Upper lobe of right lung (tissue), 1 donor: ENCODE measurements around the gene LYPD4. TPM values are rescaled to one million over a fixed set of nuclear protein-coding genes. Genes with fewer than 3 reads are reported as not detected.
A peak's percentile ranks its signal among the peaks of the same experiment; 100 is the strongest.

Source experiments
- ATAC-seq: fragments of 200-7000 bp; cut with Tn5 transposase; one replicate; pipeline ENCODE4 v1.9.1; 2020; ENCODE audit warnings: mild to moderate bottlenecking, moderate library complexity
- DNase-seq: peaks from one replicate; pipeline ENCODE4 v3.0.0-alpha.2; 2020
- H3K27ac ChIP-seq: fragments of 200-600 bp; one replicate; pipeline ENCODE4 v1.8.0; 2022
- H3K27me3 ChIP-seq: fragments of 200-600 bp; one replicate; pipeline ENCODE4 v1.8.0; 2022; ENCODE audit warnings: mild to moderate bottlenecking
- H3K36me3 ChIP-seq: fragments of 200-600 bp; one replicate; pipeline ENCODE4 v1.8.0; 2022
- H3K4me1 ChIP-seq: fragments of 200-600 bp; one replicate; pipeline ENCODE4 v1.8.0; 2022
- H3K4me3 ChIP-seq: fragments of 200-600 bp; one replicate; pipeline ENCODE4 v1.8.0; 2022; ENCODE audit warnings: mild to moderate bottlenecking
- H3K9me3 ChIP-seq: fragments of 200-600 bp; one replicate; pipeline ENCODE4 v1.8.0; 2022
- CTCF ChIP-seq: fragments of 200-600 bp; IDR thresholded peaks from one replicate; pipeline ENCODE4 v1.8.0; 2022; ENCODE audit warnings: antibody characterized with exemption
- intact Hi-C: fragments of 100-400 bp; cut with DNase I; formaldehyde crosslinking; loops from one replicate; pipeline ENCODE4 v1.11.0; 2022
- total RNA-seq: library from RNA; stranded (reverse); fragmentation: NEBNext Ultra II Directional; extraction: Animal tissue kit (Norgen Biotek cat#: 25700); gene quantifications from one replicate; pipeline ENCODE4 v1.2.1, GENCODE V29; 2021
- donor health status: DM: no; HTN: yes; CAD: no; lungs with severe emphysema.

The LYPD4 gene
- total RNA-seq, 1 donor from 2014 or later, result not detected

GRCh38 chr19:41866284-41866683 lies 21.8 kb upstream of the LYPD4 start:
- Histone ChIP-seq H3K4me1 (peaks cover 73% of the 10 kb centered on the region), H3K27me3 (no peaks in the 10 kb centered on the region)
- no peak for TF ChIP-seq CTCF

GRCh38 chr19:41864374-41864773 lies 19.9 kb upstream of the LYPD4 start:
- ATAC-seq, result no peak
- no peaks in the 10 kb centered on the region for H3K9me3 ChIP-seq
- H3K4me3 ChIP-seq, result no peak overlapping the region
- H3K27me3 ChIP-seq, result no peaks in the 10 kb centered on the region
- H3K27ac ChIP-seq, result no peak overlapping the region
- intact Hi-C loops, result loop anchor here (10.0 kb wide), 1 partner anchor 70 kb away; no protein-coding TSS in a partner anchor
- H3K36me3 ChIP-seq, result peaks cover 82% of the 10 kb centered on the region
- DNase-seq, result no peak
- TF ChIP-seq CTCF, result no peak
- H3K4me1 ChIP-seq, result peaks cover 67% of the 10 kb centered on the region

More at GRCh38 chr19:41866284-41866683, 21.8 kb upstream of the LYPD4 start:
- Histone ChIP-seq H3K27ac (no peak overlapping the region), H3K4me3 (no peak overlapping the region), H3K36me3 (peaks cover 98% of the 10 kb centered on the region), H3K9me3 (no peaks in the 10 kb centered on the region)
- ATAC-seq, result no peak
- intact Hi-C loops, result loop anchor here (10.0 kb wide), 1 partner anchor 69 kb away; no protein-coding TSS in a partner anchor
- DNase-seq, result no peak

- no peak overlapping the region for H3K4me3 ChIP-seq
- no peak for TF ChIP-seq CTCF
- DNase-seq, result no peak
- intact Hi-C loops, result loop anchor here (10.0 kb wide), 1 partner anchor 71 kb away; no protein-coding TSS in a partner anchor
- no peaks in the 10 kb centered on the region for H3K27me3 ChIP-seq
- H3K27ac ChIP-seq, result no peak overlapping the region
- ATAC-seq, result no peak
- H3K9me3 ChIP-seq, result no peaks in the 10 kb centered on the region
- H3K4me1 ChIP-seq, result peaks cover 57% of the 10 kb centered on the region
- peaks cover 72% of the 10 kb centered on the region for H3K36me3 ChIP-seq
Measured at GRCh38 chr19:41863209-41863931, 18.9 kb upstream of the LYPD4 start.

- H3K9me3 ChIP-seq, result no peaks in the 10 kb centered on the region
- no peak overlapping the region for H3K27ac ChIP-seq
- H3K27me3 ChIP-seq, result no peaks in the 10 kb centered on the region
- peaks cover 48% of the 10 kb centered on the region for H3K4me1 ChIP-seq
- no peak for TF ChIP-seq CTCF
- intact Hi-C loops, result loop anchor here (10.0 kb wide), 1 partner anchor 72 kb away; no protein-coding TSS in a partner anchor
- peaks cover 64% of the 10 kb centered on the region for H3K36me3 ChIP-seq
- no peak for ATAC-seq
- H3K4me3 ChIP-seq, result peak overlapping the region; percentile 92
- no peak for DNase-seq
Measured at GRCh38 chr19:41862445-41862986, 18.0 kb upstream of the LYPD4 start.

GRCh38 chr19:41861846-41862245 lies 17.4 kb upstream of the LYPD4 start:
- no peaks in the 10 kb centered on the region for H3K9me3 ChIP-seq
- TF ChIP-seq CTCF, result no peak
- H3K36me3 ChIP-seq, result peaks cover 57% of the 10 kb centered on the region
- H3K27me3 ChIP-seq, result no peaks in the 10 kb centered on the region
- ATAC-seq, result no peak
- peaks cover 41% of the 10 kb centered on the region for H3K4me1 ChIP-seq
- no peak for DNase-seq
- H3K4me3 ChIP-seq, result peak overlapping the region; percentile 92
- no peak overlapping the region for H3K27ac ChIP-seq
- intact Hi-C loops, result loop anchor here (10.0 kb wide), 1 partner anchor 73 kb away; no protein-coding TSS in a partner anchor
